IPS DF 19.7 (cell line): ENCODE data around the gene GMDS.

ENCODE experiments used
- DNase-seq: peaks from one replicate; pipeline ENCODE4 v3.0.0-alpha.2; 2013; ENCODE audit warnings: low read depth, low spot score

GMDS gene

DNA sequence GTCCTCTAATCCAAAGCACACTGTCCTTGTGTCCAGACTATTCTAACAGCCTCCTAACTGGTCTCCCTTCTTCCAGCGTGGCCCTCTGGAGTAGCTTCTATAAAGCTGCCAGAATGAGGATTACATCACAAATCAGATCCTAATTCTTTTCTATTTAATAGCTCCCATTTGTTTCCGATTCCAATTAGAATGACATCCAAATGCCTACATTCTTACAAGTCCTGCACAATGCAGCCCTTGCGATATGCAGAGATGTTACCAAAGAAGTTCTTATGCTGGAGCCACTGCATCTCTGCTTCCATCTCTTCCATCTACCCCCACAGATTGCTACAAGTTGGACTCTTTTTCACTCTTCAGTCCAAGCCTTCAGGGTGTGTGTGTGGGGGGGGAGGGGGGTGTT lies 40.0 kb downstream of the GMDS start:
- DNase-seq, result no peak

DNA sequence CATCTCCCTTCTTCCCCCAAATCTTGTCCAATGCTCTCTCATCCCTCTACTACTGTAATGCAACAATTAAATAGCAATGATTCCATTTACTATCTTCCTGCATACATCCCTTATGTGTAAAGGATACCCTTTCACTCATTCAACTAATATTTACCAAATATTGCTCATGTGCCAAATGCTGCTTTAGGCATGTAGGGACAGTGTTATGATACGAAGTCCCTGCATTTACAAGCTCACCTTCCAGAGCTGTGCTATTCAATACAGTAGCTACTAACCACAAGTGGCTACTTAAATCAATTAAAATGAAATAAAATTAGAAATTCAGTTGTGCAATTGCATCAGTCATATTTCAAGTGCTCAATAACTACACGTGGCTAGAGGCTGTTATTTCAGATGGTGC lies 41.1 kb downstream of the GMDS start:
- no peak for DNase-seq

DNA sequence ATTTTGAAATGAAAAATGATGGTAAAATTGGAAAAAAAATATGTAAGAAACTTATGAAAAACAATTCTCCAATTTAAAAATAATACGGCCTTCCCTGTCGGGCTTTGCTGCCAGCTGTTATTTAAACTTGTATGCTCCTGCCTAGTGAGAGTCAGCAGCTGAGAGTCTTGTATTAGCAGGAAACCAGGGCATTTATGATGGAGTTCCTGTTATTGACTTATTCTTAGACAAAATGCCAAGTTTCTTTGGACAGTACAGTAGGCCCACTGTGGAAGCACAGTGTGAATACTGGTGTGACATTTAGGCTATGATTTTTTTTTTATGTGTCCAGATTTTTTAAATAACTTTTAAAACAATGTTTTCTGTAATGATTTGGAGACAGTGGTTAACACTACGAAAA lies 42.1 kb downstream of the GMDS start:
- no peak for DNase-seq

DNA sequence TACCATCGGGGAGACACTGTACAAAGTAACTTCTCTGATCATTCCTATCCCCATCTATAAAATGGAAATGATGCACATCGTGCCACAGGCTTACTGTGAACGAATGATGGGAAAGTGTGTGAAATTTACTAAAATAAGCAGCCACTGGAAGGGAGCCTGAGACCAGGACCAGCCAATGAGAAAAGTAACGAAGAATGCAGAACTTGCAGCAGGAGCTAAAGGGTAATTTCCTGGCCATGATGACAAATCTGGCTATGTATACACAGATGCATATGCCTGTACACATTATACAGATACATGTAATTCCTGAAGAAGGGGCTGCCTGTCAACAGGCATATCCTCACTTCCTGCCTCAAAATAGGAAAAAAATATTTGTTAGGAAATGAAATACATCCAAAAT lies 47.4 kb downstream of the GMDS start:
- no peak for DNase-seq

DNA sequence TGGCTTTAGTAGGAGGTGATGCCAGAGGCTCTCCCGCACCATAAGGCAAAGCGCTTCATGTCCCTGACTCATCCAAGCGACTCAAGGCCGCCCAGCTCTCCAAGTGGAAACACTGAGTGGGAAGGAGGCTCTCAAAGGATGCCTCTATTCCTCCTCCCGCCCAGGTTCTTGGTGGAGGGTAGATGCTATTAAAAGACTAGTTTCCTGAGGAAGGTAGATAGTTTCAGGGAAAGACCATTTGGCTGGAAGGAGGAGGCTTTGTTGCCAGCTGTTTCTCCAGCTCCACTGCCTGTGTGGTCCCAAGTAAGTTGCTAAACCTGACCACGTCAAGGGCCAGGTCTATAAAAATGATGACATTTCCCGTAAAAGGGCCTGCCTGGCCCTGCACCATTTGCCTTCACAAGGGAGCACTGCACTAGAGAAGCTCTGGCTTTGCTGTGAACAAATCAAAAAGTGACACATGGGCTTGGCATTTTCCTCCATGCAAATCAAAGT lies 48.2 kb downstream of the GMDS start:
- no peak for DNase-seq

DNA sequence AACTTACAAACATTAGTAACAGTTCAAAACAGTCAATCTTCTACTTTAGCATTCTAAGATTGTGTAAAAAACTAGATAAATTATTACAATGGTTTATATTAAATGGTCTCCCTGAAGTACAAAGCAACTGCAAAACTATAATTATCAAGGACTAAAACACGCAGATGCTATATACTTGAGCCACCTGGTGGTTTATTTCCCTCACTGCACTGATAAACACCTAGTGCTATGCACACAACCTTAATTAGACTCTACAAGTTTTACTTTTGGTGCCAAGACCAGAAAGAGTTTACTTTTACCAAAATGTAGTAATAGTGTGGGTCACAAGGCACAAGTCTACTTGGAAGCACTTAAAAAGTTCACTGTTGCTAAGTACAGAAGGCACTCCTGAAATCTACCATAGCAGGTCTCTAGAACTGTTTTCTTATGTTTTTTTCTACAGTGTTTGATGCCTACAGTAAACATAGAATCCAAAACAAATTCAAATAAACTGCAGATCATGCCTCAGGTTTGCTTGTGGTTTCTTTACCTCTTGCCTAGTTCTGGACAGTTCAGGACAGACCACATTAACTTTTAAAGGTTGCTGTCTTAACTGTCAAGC lies 49.2 kb downstream of the GMDS start:
- no peak for DNase-seq

DNA sequence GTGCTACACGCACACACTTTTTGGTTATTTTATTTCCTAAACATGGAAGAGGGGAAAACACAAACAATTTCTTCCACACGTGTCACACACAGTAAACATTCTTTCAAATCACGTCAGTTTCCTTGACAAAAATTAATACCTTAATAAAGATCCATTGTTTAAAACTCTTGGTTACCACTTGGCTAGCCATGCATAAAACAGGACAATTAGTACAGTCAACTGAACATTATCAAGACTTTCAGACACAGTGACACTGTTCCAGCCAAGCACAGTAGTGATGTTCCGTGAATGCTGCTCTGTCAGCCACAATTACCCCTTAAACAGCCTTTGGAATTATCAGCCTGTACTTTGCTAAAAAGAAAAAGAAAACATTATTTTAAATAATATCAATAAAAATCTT lies 50.8 kb downstream of the GMDS start:
- no peak for DNase-seq

DNA sequence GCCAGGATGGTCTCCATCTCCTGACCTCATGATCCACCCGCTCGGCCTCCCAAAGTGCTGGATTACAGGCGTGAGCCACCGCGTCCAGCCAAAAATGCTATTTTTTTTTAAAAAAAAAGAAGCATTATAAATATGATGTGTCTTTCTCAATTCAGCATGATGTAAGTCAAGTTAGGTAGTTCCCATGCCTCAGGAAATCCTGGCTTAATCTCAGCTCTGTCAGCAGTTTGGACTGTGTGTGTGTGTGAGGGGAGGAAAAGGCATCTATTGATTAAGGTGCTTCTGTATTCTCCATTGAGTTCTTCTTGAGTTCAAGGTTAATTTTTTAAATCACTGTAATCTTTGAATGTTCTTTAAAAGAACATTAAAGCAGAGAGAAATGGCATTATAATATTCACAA lies 51.5 kb downstream of the GMDS start:
- no peak for DNase-seq

DNA sequence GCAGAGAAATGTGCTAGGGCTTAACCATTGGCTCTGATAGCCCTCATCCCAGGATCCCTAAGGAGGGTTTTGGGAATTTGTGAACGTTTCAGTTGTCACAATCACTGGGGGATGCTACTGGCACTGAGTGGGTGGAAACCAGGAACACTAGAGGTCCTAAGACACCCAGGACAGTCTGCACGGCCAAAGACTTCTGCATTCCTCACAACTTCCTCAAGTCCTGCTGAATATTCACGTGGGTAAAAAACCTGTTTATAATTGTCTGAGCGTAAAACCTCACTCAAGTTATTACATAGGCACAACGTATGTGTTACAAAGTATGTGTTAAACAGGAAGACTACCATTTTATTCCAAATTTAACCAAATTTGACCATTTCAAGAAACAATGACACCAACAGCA lies 52.4 kb downstream of the GMDS start:
- DNase-seq, result no peak

DNA sequence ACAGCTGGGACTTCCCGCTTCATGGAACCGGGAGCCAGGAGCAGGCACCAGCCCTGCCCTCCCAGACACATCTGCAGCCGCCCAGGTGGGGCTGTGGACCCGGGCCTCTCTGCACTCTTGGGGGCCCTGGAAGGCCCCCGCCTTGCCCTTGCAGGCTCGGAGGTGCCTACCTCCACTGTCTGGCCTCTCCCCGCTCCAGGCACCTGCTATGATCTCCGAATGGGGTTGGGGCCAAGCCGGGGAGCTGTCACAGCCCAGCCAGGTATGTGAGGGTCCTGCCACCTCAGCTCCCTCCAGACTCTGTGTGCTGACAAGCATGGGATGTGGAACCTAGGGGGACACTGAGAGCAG lies 54.0 kb downstream of the GMDS start:
- no peak for DNase-seq

DNA sequence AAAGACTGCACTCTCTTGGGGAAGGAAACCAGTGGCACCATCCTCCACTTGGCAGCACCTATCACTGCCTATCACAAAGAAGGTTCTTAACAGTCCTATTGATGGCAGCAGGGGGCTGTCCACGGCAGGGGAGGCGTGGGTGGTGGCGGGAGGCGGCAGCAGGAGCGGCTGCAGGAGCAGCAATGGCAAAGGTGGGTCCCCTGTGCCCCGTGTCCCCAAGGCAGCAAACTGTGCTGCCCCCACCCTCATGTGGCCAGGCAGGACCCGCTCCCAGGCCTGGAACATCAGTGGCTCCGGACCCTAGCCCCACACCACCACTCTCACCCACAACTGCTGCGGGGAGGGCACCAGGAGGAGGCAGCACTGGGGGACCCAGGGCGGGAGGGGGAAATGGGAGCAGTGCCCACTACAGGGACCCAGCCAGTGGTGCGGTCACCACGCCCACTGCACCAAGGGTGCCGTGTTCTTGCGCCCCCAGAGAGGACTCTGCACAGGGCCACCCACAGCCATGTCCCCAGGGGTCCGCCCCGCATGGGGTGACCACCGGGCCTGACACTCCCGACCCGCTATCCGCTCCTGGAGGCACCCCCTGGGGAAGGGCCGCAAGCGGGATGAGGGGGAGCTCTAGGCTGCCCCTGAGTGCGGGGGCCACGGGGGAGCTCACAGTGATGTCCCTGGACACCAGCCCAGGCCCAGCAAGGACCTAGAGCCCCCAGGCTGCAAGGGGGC lies 54.6 kb downstream of the GMDS start:
- no peak for DNase-seq

DNA sequence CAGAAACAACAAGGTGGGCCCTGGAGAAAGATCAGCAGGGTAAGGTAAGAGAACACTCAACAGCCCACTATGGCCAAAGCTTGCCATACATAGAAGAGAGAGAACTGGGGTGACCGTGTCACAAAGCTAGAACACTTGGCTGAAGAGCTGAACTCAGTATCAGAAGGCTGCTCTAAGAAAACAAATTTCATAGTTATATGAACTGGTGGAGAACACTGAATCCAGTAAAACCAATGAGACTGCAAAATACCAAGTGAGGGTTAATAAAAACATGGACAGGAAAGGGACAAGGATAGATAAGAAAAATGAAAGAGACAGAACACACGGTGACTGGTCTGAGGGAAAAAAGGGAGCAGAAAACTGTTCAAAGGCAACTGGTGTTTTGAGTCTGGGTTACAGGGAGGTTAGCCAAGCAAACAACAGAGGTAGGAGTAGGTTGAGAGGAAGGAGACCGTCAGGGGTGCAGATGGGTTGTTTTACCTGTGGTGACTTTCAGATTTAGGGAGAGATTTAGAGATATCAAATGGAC lies 56.5 kb downstream of the GMDS start:
- no peak for DNase-seq

DNA sequence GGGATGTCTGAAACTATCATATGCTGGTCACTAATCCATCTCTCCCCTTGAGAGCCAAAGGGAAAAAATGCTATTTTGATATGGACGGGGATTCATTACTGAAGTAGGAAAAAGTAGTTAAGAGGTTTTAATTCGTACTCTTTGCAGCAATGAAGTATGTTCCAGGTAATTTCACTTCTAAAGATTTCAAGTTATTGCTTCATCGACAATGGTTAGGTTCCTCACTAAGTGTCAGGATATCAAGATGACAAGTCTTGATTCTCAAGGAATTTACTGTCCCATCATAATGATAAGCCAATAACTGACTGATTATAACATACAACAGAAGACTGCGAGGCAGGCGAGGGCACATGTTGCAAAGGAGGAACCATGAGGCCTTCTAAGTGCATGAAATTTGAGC lies 57.0 kb downstream of the GMDS start:
- DNase-seq, result no peak

DNA sequence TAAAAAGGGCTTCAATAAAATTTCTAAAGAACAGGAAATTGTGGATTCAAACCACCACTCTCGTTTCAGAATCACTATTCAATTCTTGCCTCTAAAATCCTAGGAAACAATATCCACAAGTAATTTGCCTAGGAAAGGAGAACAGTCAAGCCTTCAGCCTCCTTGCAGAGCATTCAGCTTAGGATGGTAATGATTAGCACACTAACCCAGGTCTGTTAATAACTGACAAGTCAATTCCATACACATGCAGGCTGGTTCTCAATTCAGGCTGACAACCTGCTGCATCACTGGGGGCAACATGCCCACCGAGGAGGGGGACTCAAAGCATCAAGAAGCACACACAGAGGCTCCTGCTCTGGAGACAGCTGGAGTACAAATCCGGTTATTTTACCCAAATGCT lies 57.6 kb downstream of the GMDS start:
- no peak for DNase-seq

DNA sequence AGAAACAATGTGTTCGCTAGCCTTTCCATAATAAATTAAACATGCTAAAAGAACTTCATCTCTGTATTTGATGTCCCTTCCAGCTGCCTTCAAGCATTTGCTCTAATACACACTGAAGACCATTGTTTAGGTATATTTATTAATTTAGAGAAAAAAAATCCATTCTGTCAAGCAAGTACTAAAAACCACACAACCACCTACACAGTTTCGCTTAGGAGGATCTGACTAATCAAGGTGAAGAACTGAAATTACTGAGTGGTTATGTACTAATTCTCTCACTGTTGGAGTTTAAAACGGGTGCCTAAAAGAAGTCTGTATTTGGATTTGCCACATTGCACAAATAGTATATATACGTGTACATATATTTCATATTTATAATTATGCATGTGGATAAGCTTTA lies 58.9 kb downstream of the GMDS start:
- no peak for DNase-seq

DNA sequence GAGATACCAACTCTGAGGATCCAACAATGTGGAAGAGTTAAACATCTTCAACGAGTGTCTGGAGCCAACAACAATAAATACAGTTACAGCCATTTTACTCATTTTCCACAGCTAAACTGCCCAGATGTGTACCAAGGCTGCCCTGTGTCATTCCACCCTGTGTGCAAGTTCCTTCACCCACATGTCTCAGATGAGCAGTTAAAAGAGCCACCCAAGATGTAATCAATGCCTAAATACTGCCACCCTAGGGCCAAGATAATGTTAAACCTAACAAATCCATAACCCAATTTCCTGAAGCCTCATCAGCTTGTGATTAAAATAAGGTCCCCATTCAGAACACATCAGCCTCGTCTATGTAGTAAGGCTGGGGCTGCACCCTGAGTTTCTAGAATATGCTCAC lies 59.9 kb downstream of the GMDS start:
- no peak for DNase-seq

DNA sequence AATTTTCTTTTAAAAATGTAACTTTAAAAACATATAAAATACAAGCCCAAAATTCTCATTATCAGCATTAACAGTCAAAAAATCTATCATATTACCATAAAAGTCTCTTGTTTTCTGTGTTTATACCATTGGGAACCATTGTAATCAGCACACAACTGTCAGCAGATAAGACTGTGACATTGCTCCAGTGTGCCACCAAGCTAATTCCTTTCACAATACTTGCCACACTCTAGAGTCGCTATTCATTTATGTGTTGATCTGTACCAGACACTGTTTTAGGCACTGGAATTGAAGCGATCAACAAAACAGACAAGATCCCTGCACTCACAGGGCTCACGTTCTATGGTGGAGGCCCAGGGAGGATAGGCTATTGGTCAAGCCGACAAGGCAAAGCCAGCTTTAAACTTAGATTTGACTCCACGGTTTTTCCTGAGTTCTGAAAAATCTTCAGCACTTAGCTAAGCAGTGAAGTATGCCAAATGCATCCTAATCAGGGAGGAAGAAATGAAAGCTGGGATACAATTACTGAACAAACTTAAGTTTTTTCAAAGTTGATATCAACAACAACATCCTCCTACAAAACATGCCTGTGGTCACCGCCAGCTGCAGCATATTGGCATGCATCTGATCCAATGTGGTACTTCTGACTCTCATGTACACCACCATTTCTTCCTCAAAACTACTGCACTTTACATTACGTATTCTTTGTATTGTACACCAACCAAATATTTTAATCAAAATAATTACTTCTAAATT lies 60.5 kb downstream of the GMDS start:
- no peak for DNase-seq

DNA sequence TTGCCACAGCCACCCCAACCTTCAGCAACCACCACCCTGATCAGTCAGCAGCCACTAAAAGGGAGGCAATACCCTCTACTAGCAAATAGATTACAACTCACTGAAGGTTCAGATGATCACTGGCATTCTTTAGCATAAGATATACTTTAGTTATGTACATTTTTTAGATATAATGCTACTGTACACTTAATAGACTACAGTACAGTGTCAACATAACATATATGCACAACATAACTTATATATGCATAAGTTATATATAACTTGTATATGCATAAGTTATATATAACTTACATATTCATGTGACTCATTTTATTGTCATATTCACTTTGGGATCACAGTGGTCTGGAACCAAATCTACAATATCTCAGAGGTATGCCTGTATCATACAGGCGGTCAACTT lies 61.7 kb downstream of the GMDS start:
- DNase-seq, result no peak

DNA sequence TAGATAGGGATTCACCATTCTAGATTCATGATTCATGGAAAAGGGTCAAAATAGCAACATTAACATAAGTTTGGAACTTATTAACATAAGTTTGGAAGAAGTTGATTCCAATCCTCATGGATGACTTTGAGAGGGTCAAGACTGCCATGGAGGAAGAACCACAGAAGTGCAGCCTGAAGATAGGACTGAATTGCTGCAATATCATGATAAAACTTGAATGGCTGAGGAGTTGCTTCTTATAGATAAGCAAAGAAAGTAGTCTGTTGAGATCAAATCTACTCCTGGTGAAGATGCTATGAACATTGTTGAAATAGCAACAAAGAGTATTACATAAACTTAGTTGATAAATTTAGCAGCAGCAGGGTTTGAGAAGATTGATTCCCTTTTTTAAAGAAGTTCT lies 62.2 kb downstream of the GMDS start:
- no peak for DNase-seq

DNA sequence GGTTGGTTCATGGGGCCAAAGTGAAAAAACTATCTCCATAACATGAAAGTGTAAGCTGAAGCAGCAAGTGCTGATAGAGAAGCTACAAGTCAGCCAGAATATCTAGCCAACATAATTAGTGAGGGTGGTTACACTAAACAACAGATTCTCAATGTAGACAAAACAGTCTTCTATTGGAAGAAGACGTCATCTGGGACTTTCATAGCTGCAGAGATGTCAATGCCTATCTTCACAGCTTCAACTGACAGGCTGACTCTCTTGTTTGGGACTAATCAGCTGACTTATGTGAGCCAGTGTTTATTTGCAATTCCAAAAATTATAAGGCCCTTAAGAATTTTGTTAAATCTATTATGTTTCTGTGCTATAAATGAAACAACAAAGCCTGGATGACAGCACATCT lies 63.2 kb downstream of the GMDS start:
- DNase-seq, result no peak

DNA sequence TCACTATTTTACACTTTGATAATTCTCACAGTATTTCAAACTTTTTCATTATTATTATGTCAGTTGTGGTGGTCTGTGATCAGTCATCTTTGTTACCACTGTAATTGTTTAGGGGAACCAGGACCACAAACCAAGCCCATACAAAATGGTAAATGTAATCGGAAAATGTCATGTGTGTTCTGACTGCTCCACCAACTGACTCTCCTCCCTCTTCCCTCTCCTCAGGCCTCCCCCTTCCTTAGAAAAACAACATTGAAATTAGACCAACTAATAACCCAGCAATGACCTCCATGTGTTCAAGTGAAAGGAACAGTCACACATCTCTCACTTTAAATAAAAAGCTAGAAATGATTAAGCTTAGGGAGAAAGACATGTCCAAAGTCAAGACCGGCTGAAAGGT lies 63.8 kb downstream of the GMDS start:
- DNase-seq, result no peak

DNA sequence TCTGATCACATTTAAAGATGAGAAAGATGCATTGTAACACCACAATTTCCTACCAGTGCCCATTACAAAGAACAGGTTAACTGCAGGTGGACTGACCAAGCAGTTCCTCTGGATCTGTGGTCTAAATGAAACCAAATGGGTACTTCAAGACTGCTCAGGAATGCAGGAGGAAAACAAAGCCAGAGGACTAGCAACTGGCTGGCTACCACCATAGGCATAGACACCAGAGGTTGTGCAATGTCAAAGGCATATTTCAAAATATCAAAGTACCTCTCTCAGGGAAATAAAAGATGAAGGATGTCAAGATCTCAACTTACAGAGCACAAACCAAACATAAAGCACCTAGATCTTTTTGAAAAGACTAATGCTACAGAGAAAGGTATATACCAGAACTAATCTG lies 65.5 kb downstream of the GMDS start:
- DNase-seq, result no peak

DNA sequence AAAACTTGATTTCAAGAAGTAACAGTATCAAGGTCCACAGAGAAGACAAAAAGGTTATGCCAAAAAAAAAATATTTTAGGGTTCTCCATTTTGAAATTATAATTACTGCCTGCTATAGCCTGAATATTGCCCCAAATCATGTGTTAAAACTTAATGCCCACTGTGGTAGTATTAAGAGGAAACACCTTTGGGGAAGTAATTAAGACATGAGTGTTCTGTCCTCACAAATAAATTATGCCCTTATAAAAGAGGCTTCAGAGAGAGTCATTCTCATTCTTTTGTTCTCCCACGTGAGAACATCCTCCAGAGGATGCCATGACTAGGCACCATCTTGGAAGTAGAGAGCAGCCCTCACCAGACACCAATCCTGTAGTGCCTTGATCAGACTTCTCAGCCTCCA lies 66.2 kb downstream of the GMDS start:
- DNase-seq, result no peak
